Measurements from ENCODE around the gene FGFR1OP2. TPM values are rescaled to one million over a fixed set of nuclear protein-coding genes. Genes with fewer than 3 reads are reported as not detected.
"Not testable (repeated sequence)": the region's sequence is repeated elsewhere in the genome, so short reads cannot be mapped to it uniquely, and the experiment has no call there.

Gene FGFR1OP2
- total RNA-seq (100 to 1,000 TPM in 2 of 4 donors, 10 to 100 TPM in 2; 65.2 to 117 (median 97.3) TPM), polyA plus RNA-seq (10 to 100 TPM; 19.2 to 30.1 (median 23.4) TPM)

- H3K9me3 ChIP-seq: no peaks in the 10 kb centered on the region
- H3K4me3 ChIP-seq: peak within 1 kb of the TSS; percentile 71 to 96 (median 82)
- peak; percentile 100 for DNase-seq
- peak within 1 kb of the TSS; percentile 92 to 98 (median 96) for H3K27ac ChIP-seq
- TF ChIP-seq POLR2A (IDR thresholded peaks at IDR 0.05) (peak; percentile 99), EP300 (IDR thresholded peaks at IDR 0.05) (peak in 1 of 4 donors; percentile 79), POLR2AphosphoS5 (IDR thresholded peaks at IDR 0.05) (peak; percentile 98 to 99 (median 99))
- TF ChIP-seq, protein P1, sequence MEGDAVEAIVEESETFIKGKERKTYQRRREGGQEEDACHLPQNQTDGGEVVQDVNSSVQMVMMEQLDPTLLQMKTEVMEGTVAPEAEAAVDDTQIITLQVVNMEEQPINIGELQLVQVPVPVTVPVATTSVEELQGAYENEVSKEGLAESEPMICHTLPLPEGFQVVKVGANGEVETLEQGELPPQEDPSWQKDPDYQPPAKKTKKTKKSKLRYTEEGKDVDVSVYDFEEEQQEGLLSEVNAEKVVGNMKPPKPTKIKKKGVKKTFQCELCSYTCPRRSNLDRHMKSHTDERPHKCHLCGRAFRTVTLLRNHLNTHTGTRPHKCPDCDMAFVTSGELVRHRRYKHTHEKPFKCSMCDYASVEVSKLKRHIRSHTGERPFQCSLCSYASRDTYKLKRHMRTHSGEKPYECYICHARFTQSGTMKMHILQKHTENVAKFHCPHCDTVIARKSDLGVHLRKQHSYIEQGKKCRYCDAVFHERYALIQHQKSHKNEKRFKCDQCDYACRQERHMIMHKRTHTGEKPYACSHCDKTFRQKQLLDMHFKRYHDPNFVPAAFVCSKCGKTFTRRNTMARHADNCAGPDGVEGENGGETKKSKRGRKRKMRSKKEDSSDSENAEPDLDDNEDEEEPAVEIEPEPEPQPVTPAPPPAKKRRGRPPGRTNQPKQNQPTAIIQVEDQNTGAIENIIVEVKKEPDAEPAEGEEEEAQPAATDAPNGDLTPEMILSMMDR (IDR thresholded peaks at IDR 0.05): no peak
- intact Hi-C loops (cut with DNase I): loop anchor here (1.0 to 10.0 kb wide), 5 partner anchors 76 to 369 kb away; partner anchors contain the start of gene TM7SF3
- H3K27me3 ChIP-seq: no peaks in the 10 kb centered on the region
- peaks cover 0 to 1% (median 0%) of the 10 kb centered on the region in 4 donors for H3K36me3 ChIP-seq
- H3K4me1 ChIP-seq: peaks cover 0 to 60% (median 46%) of the 10 kb centered on the region in 4 donors
- WGBS, 2 donors: 0 to 1% methylated on average over 69 of the region's 69 CpGs
Measured at GRCh38 chr12:26937863-26938700, at the start of gene FGFR1OP2, which contains the start of gene INTS13. FGFR1OP2 (plus strand) TSS chr12:26938470; CDS start chr12:26954159, 15,689 bp downstream. INTS13 (minus strand) TSS chr12:26937981; CDS start chr12:26936803, 1,178 bp downstream.

- Histone ChIP-seq H3K27me3 (no peaks in the 10 kb centered on the region), H3K9me3 (no peaks in the 10 kb centered on the region), H3K27ac (no peak overlapping the region), H3K4me1 (no peaks in the 10 kb centered on the region), H3K36me3 (no peaks in the 10 kb centered on the region), H3K4me3 (no peak overlapping the region)
- TF ChIP-seq, protein P1 (IDR thresholded peaks at IDR 0.05): no peak
- TF ChIP-seq POLR2A (IDR thresholded peaks at IDR 0.05): no peak
- TF ChIP-seq POLR2AphosphoS5 (IDR thresholded peaks at IDR 0.05): no peak
- TF ChIP-seq EP300 (IDR thresholded peaks at IDR 0.05): no peak
- DNase-seq: no peak
- 91 to 92% methylated on average over 5 of the region's 5 CpGs for WGBS, 2 donors
- intact Hi-C loops (cut with DNase I): no loop called here
Measured at GRCh38 chr12:26890784-26891183, 47.5 kb upstream of the FGFR1OP2 start.

DNA sequence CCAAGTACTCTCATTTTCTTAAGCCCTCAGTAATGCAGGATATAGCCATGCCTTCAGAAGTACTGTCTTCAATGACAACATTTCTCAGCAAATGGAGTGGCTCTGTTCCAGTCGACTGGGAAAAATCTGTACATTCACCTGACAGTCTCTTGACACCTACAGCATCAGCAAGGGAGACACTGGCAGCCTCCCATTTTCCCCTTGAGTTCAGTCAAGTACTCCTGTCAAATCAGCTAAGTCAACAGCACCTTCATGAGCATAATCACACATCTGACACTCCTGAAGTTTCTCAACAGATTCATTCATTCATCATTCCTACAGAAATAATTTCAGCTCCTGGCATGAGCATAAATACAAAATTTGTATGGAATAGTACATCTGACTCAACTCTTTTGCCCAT lies 46.6 kb upstream of the FGFR1OP2 start:
- no peak for TF ChIP-seq POLR2AphosphoS5 (IDR thresholded peaks at IDR 0.05)
- no peak for TF ChIP-seq EP300 (IDR thresholded peaks at IDR 0.05)
- TF ChIP-seq POLR2A (IDR thresholded peaks at IDR 0.05): no peak
- no peaks in the 10 kb centered on the region for H3K9me3 ChIP-seq
- no peaks in the 10 kb centered on the region for H3K27me3 ChIP-seq
- H3K4me3 ChIP-seq: no peak overlapping the region
- H3K4me1 ChIP-seq: no peaks in the 10 kb centered on the region
- H3K27ac ChIP-seq: no peak overlapping the region
- H3K36me3 ChIP-seq: no peaks in the 10 kb centered on the region
- WGBS, 2 donors: 35 to 89% methylated on average over 1 of the region's 1 CpG
- DNase-seq: no peak
- intact Hi-C loops (cut with DNase I): no loop called here

- no peaks in the 10 kb centered on the region for H3K4me1 ChIP-seq
- no peak overlapping the region for H3K27ac ChIP-seq
- H3K4me3 ChIP-seq: no peak overlapping the region
- TF ChIP-seq POLR2AphosphoS5 (IDR thresholded peaks at IDR 0.05): no peak
- no peak for TF ChIP-seq POLR2A (IDR thresholded peaks at IDR 0.05)
- TF ChIP-seq, protein P1 (IDR thresholded peaks at IDR 0.05): no peak
- no peak for TF ChIP-seq EP300 (IDR thresholded peaks at IDR 0.05)
- intact Hi-C loops (cut with DNase I): no loop called here
- no peaks in the 10 kb centered on the region for H3K27me3 ChIP-seq
- WGBS, 2 donors: 91 to 92% methylated on average over 4 of the region's 4 CpGs
- H3K9me3 ChIP-seq: no peaks in the 10 kb centered on the region
- H3K36me3 ChIP-seq: peaks cover 0 to 17% (median 0%) of the 10 kb centered on the region in 4 donors
- DNase-seq: no peak
Measured at GRCh38 chr12:26895672-26896071, 42.6 kb upstream of the FGFR1OP2 start.

- DNase-seq: no peak
- Histone ChIP-seq H3K4me3 (no peak overlapping the region), H3K27ac (no peak overlapping the region), H3K4me1 (no peaks in the 10 kb centered on the region), H3K9me3 (no peaks in the 10 kb centered on the region), H3K27me3 (no peaks in the 10 kb centered on the region), H3K36me3 (peaks cover 0 to 17% (median 0%) of the 10 kb centered on the region in 4 donors)
- TF ChIP-seq EP300 (IDR thresholded peaks at IDR 0.05) (no peak), POLR2A (IDR thresholded peaks at IDR 0.05) (no peak), POLR2AphosphoS5 (IDR thresholded peaks at IDR 0.05) (no peak)
- intact Hi-C loops (cut with DNase I): no loop called here
- 97 to 98% methylated on average over 2 of the region's 2 CpGs for WGBS, 2 donors
Measured at GRCh38 chr12:26896913-26897312, 41.4 kb upstream of the FGFR1OP2 start.

DNA sequence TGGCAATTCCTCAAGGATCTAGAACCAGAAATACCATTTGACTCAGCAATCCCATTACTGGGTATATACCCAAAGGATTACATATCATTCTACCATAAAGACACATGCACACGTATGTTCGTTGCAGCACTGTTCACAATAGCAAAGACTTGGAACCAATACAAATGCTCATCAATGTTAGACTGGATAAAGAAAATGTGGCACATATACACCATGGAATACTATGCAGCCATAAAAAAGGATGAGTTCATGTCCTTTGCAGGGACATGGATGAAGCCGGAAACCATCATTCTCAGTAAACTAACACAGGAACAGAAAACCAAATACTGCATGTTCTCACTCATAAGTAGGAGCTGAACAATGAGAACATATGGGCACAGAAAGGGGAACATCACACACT lies 34.9 kb upstream of the FGFR1OP2 start:
- peaks cover 0 to 59% (median 7%) of the 10 kb centered on the region in 4 donors for H3K36me3 ChIP-seq
- H3K4me1 ChIP-seq; H3K27me3 ChIP-seq; DNase-seq; H3K27ac ChIP-seq; intact Hi-C loops (cut with DNase I); H3K4me3 ChIP-seq; H3K9me3 ChIP-seq: not testable (repeated sequence)
- WGBS, 2 donors: 95 to 99% methylated on average over 2 of the region's 3 CpGs
